ENCODE data around the gene DCST1. TPM values are rescaled to one million over a fixed set of nuclear protein-coding genes. Genes with fewer than 3 reads are reported as not detected.

The DCST1 gene
- total and polyA plus RNA-seq, 2 of the 4 experiments (the other 2 are of a cell fraction), result not detected

DNA sequence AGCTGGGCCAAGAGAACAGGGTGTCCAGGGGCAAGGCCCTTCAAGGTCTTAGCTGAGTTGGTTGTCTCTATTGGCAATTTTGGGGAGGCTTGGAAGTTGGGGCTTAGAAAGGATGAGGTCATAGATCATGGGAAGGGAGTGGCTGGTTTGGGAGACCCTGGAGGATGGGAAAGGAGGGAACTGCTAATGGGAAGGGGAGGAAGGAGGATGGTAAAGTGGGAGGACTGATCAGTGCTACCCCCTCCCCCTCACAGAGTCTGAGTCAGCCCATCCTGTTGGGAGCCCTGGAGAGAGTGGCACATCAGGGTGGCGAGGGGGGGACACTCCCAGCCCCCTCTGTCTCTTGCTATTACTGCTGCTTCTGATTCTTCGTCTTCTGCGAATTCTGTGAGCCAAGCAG is 35.0 kb downstream of the DCST1 start:
- TF ChIP-seq MAFK (IDR thresholded peaks at IDR 0.05; ENCODE audit: low read depth, low read length), result no peak
- no peak for TF ChIP-seq MAZ (IDR thresholded peaks at IDR 0.05; ENCODE audit: borderline replicate concordance, low read depth, low read length)
- TF ChIP-seq, protein P1, sequence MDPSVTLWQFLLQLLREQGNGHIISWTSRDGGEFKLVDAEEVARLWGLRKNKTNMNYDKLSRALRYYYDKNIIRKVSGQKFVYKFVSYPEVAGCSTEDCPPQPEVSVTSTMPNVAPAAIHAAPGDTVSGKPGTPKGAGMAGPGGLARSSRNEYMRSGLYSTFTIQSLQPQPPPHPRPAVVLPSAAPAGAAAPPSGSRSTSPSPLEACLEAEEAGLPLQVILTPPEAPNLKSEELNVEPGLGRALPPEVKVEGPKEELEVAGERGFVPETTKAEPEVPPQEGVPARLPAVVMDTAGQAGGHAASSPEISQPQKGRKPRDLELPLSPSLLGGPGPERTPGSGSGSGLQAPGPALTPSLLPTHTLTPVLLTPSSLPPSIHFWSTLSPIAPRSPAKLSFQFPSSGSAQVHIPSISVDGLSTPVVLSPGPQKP (IDR thresholded peaks at IDR 0.05; ENCODE audit: borderline replicate concordance, low read depth, low read length), result no peak
- TF ChIP-seq RCOR1 (IDR thresholded peaks at IDR 0.05; ENCODE audit: insufficient replicate concordance, low read length), result no peak
- TF ChIP-seq CTCF (conservative IDR thresholded peaks at IDR 0.05; ENCODE audit: low read depth, low read length), result no peak
- no peak for TF ChIP-seq NFE2L2 (IDR thresholded peaks at IDR 0.05; ENCODE audit: low read depth, low read length)
- no peak for TF ChIP-seq FOS (IDR thresholded peaks at IDR 0.05; ENCODE audit: low read depth, low read length)
- no peak for TF ChIP-seq RFX5 (IDR thresholded peaks at IDR 0.05; ENCODE audit: low read depth, low read length)
- no peak for TF ChIP-seq MXI1 (IDR thresholded peaks at IDR 0.05; ENCODE audit: borderline replicate concordance, low read depth, low read length)
- no peak for TF ChIP-seq POLR2A (IDR thresholded peaks at IDR 0.05; ENCODE audit: low read depth, low read length)
- no peak for TF ChIP-seq CHD1 (IDR thresholded peaks at IDR 0.05; ENCODE audit: low read depth, low read length)
- TF ChIP-seq RAD21 (IDR thresholded peaks at IDR 0.05; ENCODE audit: low read length), result no peak
- TF ChIP-seq USF2 (IDR thresholded peaks at IDR 0.05; ENCODE audit: low read depth, low read length), result no peak
- POLR2A ChIA-PET (ENCODE audit: unreplicated experiment), result no interaction called here
- in situ Hi-C loops (cut with MboI; ENCODE audit: low sequenced_read_pairs), result no loop called here

More for the DNA sequence above, 35.0 kb downstream of the DCST1 start:
- no peak overlapping the region for H3K56ac ChIP-seq (ENCODE audit: extremely low read depth, insufficient read depth, low read length)
- no peak overlapping the region for H2BK120ac ChIP-seq (ENCODE audit: low read depth, low read length)
- no peak overlapping the region for H2AK9ac ChIP-seq (replicated peaks; ENCODE audit: low read depth, low read length, poor library complexity)
- H3K23ac ChIP-seq (ENCODE audit: low read depth, low read length), result no peak overlapping the region
- dilution Hi-C loops (cut with HindIII; ENCODE audit: low sequenced_read_pairs, unreplicated experiment), result no loop called here
- H3K4me2 ChIP-seq (ENCODE audit: low read depth, low read length), result no peak overlapping the region
- H3K9me1 ChIP-seq (ENCODE audit: insufficient read depth, low read length), result peaks cover 8% of the 10 kb centered on the region; the same call in 1 of the 2 replicates
- H3K14ac ChIP-seq (replicated peaks; ENCODE audit: low read depth, low read length), result no peak overlapping the region
- H3K79me1 ChIP-seq (ENCODE audit: low read depth in 1 of 2, low read length in 2 of 2), result peaks cover 10 to 17% of the 10 kb centered on the region in 2 experiments
- no peak overlapping the region for H3K18ac ChIP-seq (ENCODE audit: low read depth, low read length)
- no peaks in the 10 kb centered on the region for H3K9me3 ChIP-seq (ENCODE audit: control insufficient read depth, insufficient read depth, low read length)
- H2BK15ac ChIP-seq (ENCODE audit: low read depth, low read length), result no peak overlapping the region
- H3K4me3 ChIP-seq (ENCODE audit: insufficient read depth, low read depth, low read length), result no peak overlapping the region
- CTCF ChIA-PET, result no interaction called here
- no peak overlapping the region for H3K4ac ChIP-seq (ENCODE audit: low read depth, low read length)
- no peak overlapping the region for H2BK5ac ChIP-seq (ENCODE audit: low read depth, low read length, poor library complexity, severe bottlenecking)
- H3K27ac ChIP-seq (ENCODE audit: insufficient read depth, low read length), result no peak overlapping the region
- no TSS peak for BruUV-seq (replicated peaks)
- intact Hi-C loops (cut with micrococcal nuclease), result no loop called here
- no peak overlapping the region for H3K9ac ChIP-seq (ENCODE audit: low read depth, low read length)
- no peak for ATAC-seq (ENCODE audit: low read depth)
- no peak overlapping the region for H2AFZ ChIP-seq (replicated peaks; ENCODE audit: low read length, poor library complexity)
- H4K5ac ChIP-seq (ENCODE audit: low read depth, low read length), result no peak overlapping the region
- WGBS, 2 experiments (ENCODE audit: extremely low coverage in 2 of 2, insufficient read length in 1 of 2), result no CpG with 5 or more reads among the region's 3 CpGs
- DNase-seq, result no peak
- peaks cover 5% of the 10 kb centered on the region; the same call in 1 of the 2 replicates for H3K4me1 ChIP-seq (ENCODE audit: control insufficient read depth, insufficient read depth, low read length)
- no peak overlapping the region for H4K8ac ChIP-seq (ENCODE audit: low read depth in 2 of 2, low read length in 2 of 2)
- peaks cover 7% of the 10 kb centered on the region; the same call in 1 of the 2 replicates for H3K27me3 ChIP-seq (ENCODE audit: control insufficient read depth, insufficient read depth, low read length)
- no peak overlapping the region for H4K91ac ChIP-seq (ENCODE audit: insufficient read depth, low read depth, low read length)
- peaks cover 4% of the 10 kb centered on the region; the same call in 1 of the 2 replicates for H4K20me1 ChIP-seq (ENCODE audit: insufficient read depth, low read length)
- peaks cover 21% of the 10 kb centered on the region; the same call in 1 of the 2 replicates for H3K36me3 ChIP-seq (ENCODE audit: control insufficient read depth, insufficient read depth, low read length)
- H2BK20ac ChIP-seq (ENCODE audit: low read depth, low read length), result no peak overlapping the region
- H2AK5ac ChIP-seq (ENCODE audit: low read depth, low read length), result no peak overlapping the region

Measured in IMR-90 (cell line).